NCI-H2081 treated with DMSO at 0.1 percent for 48 hours (cell line): ENCODE results near the gene LRIG3.

Experiments
- DNase-seq: peaks from one replicate; lab custom pipeline; 2025; lab: John Stamatoyannopoulos, UW

The LRIG3 gene

GRCh38 chr12:58850826-58851225, 69.5 kb downstream of the LRIG3 start:
- no peak for DNase-seq

- DNase-seq: peak; percentile 1
Observed at GRCh38 chr12:58847901-58848600, 72.3 kb downstream of the LRIG3 start.

- no peak for DNase-seq
Observed at GRCh38 chr12:58844161-58844560, 76.1 kb downstream of the LRIG3 start.

- DNase-seq: no peak
Observed at GRCh38 chr12:58841058-58841798, 79.1 kb downstream of the LRIG3 start.

GRCh38 chr12:58833853-58834252, 86.5 kb downstream of the LRIG3 start:
- peak; percentile 8 for DNase-seq

- no peak for DNase-seq
Observed at GRCh38 chr12:58832920-58833319, 87.4 kb downstream of the LRIG3 start.
